GM21381 (cell line): Measurements from ENCODE around the gene ARVCF.

Experiments used
- ATAC-seq: cut with Tn5 transposase; IDR thresholded peaks from one replicate; pipeline ENCODE4 v1.9.1; 2021; ENCODE audit warnings: mild to moderate bottlenecking, moderate library complexity; ENCODE audit not compliant: unreplicated experiment

The ARVCF gene

DNA sequence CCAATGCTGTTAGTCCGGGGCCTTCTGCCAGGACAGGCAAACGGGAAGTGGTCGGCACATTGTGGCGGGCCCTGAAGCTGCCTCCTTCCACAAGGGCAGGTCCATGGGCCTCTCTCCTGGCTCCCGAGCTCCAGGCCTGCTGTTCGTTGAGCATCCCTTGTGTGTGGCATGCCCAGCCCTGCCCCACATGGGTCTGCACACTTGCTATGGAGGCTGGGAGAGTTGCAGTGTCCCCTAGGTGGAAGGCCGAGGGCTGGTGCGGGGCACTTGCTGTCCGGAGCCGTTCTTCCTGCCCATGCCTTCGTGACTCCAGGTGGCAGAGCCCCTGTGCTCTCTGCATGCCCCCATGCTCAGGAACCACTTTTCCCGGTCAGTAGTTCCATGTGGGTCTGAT, 37.4 kb upstream of the ARVCF start:
- no peak for ATAC-seq

DNA sequence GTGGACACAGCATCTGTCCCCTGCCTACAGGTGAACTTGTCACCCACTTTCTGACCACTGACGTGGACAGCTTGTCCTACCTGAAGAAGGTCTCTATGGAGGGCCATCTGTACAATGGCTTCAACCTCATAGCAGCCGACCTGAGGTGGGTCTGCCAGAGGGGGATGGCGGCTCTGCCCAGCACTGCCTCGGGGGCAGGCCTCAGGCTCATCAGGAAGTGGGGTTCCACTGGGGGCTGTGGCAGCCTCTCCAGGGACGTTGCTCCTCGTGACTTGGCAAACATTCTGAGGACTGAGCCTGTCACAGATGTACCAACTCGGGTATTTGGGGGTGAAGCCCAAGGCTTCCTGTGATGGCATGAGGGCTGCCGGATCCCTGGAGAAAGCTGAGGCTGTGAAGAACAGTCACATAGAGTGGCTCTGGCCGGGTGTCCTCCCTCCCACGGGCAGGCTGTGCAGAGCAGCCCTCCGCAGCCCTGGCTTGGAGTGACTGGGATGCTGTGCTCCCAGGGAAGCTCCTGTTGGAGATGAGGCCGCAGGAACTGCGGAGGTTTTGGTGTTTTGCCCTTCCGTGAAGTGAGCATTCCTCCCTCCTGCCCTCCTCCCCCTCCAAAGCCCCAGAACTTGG, 36.9 kb upstream of the ARVCF start:
- ATAC-seq, result no peak

DNA sequence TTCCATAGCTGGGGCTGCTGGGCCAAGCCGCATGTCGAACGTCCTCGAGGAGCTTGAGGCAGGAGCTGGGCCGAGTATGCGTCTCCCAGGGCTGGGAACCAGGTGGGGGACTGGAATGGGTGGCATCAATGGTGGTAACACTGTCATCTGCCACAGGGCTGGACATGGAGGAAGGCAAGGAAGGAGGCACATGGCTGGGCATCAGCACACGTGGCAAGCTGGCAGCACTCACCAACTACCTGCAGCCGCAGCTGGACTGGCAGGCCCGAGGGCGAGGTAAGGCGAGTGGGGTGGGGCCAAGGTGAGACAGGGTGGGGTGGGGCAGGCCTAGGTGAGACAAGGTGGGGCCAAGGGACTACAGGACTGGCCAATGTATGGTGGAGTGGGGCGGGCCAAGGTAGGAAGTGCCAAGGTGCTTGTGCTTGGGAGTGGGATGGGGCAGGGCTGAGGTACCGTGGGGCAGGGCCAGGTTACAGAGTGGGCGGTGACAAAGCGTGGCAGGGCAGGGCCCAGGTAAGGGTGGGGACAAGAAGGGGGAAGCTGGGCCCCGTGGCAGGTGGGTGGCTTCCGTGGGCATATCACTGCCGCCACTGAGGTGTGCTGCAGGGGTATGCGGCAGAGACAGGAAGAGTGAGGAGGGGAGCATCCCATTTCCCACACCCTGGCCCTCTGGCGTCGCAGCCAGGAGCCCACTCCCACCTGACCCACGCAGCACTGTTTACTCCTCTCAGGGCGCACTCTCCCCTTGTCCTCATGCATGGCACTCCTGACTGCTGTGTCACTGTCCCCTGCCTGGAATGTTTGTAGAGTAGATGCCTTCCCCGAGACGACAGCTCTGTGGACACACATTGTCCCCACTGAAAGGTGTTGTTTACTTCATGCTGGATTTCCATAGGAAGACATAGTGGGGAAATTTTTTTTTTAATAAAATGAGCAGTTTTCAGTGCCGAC, 36.0 kb upstream of the ARVCF start:
- no peak for ATAC-seq

GRCh38 chr22:20051927-20052308, 35.3 kb upstream of the ARVCF start:
- no peak for ATAC-seq

GRCh38 chr22:20046730-20047129, 30.1 kb upstream of the ARVCF start:
- ATAC-seq, result no peak

- ATAC-seq, result no peak
Observed at GRCh38 chr22:20044495-20045151, 28.0 kb upstream of the ARVCF start.

DNA sequence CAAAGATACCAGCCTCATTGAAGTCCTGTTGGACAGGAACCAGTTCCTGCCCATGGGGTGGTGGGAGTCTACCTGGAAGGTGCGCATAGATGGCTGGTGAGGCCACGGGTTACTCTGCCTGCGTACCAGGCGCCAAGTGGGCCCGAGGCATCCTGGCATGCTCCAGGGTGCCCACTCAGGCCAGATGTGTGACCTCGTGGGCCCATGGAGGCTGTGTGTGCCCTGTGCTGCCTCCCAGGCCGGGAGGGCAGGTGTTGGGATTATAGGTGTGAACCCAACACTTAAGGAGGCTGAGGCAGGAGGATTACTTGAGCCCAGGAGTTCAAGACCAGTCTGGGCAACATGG, 27.3 kb upstream of the ARVCF start:
- ATAC-seq, result no peak

GRCh38 chr22:20043057-20043996, 26.7 kb upstream of the ARVCF start:
- no peak for ATAC-seq

GRCh38 chr22:20040327-20041200, 23.9 kb upstream of the ARVCF start:
- ATAC-seq, result no peak

GRCh38 chr22:20039683-20040325, 23.2 kb upstream of the ARVCF start:
- no peak for ATAC-seq

DNA sequence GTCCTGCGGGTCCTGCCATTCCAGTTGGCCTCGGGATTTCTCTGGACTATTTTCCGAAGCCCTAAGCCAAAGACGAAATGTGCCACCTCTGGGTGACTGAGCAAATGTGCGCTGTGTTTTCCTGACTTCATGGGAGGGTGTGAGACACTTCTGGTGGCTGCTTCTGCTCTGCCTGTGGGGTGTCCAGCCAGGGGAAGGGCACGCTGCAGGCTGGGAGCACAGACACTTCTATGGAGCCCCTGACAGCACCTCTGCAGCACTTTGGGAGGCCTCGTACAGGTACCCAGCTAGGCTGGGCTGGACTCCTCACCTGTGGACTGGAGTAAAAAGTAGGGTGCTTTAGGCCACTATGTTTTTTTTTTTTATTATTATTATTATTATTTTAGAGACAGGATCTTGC, 22.0 kb upstream of the ARVCF start:
- ATAC-seq, result no peak

- ATAC-seq, result no peak
Observed at GRCh38 chr22:20037419-20037818, 20.8 kb upstream of the ARVCF start.

GRCh38 chr22:20036535-20037392, 20.1 kb upstream of the ARVCF start:
- no peak for ATAC-seq

- ATAC-seq, result no peak
Observed at GRCh38 chr22:20036084-20036482, 19.5 kb upstream of the ARVCF start.

- no peak for ATAC-seq
Observed at GRCh38 chr22:20035375-20036083, 18.9 kb upstream of the ARVCF start.

DNA sequence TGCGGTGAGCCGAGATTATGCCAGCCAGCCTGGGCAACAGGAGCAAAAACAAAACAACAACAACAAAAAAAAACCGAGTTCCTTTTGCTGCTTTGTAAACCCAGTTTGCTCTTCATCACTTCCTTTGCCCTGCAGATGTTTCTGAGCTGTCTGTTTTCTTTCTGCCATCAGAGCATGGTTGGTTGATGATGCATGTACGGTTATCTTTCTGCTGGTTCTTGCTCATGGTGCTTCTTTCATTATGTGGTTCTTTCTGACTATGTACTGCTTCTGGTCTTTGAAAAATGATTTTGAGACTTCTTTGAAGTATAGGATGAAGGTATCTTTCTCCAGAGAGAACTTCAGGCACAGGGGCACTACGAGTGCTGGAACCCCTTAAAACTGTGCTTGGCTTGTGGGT, 17.5 kb upstream of the ARVCF start:
- no peak for ATAC-seq

GRCh38 chr22:20033045-20033706, 16.6 kb upstream of the ARVCF start:
- no peak for ATAC-seq
